Stomach (tissue), 9 donors: ENCODE results near the gene PHACTR4. TPM values are rescaled to one million over a fixed set of nuclear protein-coding genes. Genes with fewer than 3 reads are reported as not detected.
"Not testable (repeated sequence)": the region's sequence is repeated elsewhere in the genome, so short reads cannot be mapped to it uniquely, and the experiment has no call there.

Experiments used
- DNase-seq, 2 donors: peaks; one replicate each; pipeline versions ENCODE4 v3.0.0 to v3.0.0-alpha.2; 2013 to 2019
- H3K27ac ChIP-seq, 5 donors: fragments of 200-600 bp in 4 of 5; sonication (generic) in 4 of 5; one replicate each; pipeline ENCODE4 v1.5.1; 2013 to 2019; ENCODE audit warnings: mild to moderate bottlenecking in 1 of 5, moderate library complexity in 1 of 5
- H3K27me3 ChIP-seq, 3 donors: fragments of 200-600 bp; sonication (generic); one replicate each; pipeline ENCODE4 v1.5.1; 2017 to 2019; ENCODE audit warnings: mixed run types in 1 of 3
- H3K36me3 ChIP-seq, 4 donors: fragments of 200-600 bp; sonication (generic); 1 replicate in 3 of 4; 2 replicates in 1 of 4; pipeline ENCODE4 v1.5.1; 2016 to 2019
- H3K4me1 ChIP-seq, 4 donors: fragments of 200-600 bp; sonication (generic); one replicate each; pipeline ENCODE4 v1.5.1; 2016 to 2019
- H3K4me3 ChIP-seq, 4 donors: fragments of 200-600 bp; sonication (generic) in 3 of 4; one replicate each; pipeline ENCODE4 v1.5.1; 2016 to 2019; ENCODE audit warnings: mild to moderate bottlenecking in 1 of 4
- H3K9me3 ChIP-seq, 4 donors: fragments of 200-600 bp; sonication (generic); one replicate each; pipeline ENCODE4 v1.5.1; 2016 to 2019
- EP300 ChIP-seq: sonication (generic); formaldehyde crosslinking; IDR thresholded peaks from one replicate; pipeline ENCODE4 v1.6.1; 2017; ENCODE audit warnings: antibody characterized with exemption
- POLR2A ChIP-seq, 4 donors: fragments of 450-650 bp; IDR thresholded peaks; one replicate each; pipeline ENCODE4 v1.6.1; 2016; ENCODE audit warnings: antibody characterized with exemption in 4 of 4, control low read depth in 2 of 4, mild to moderate bottlenecking in 1 of 4, moderate library complexity in 1 of 4
- POLR2AphosphoS5 ChIP-seq, 3 donors: sonication (generic); formaldehyde crosslinking; IDR thresholded peaks; one replicate each; pipeline ENCODE4 v1.6.1; 2016; ENCODE audit warnings: antibody characterized with exemption in 3 of 3
- whole genome bisulfite sequencing, 5 donors: extraction: QIAGEN DNeasy Blood & Tissue Kit in 3 of 5; methylation state at CpG; one replicate each; pipeline versions ENCODE4 v1.1.5 to v1.1.7; 2013 to 2018; 5-methylcytosine and 5-hydroxymethylcytosine counted together
- intact Hi-C: fragments of 100-400 bp; cut with DNase I; formaldehyde crosslinking; loops from one replicate; pipeline ENCODE4 v1.15.1; 2023; ENCODE audit warnings: low total_unique reads
- polyA plus RNA-seq, 3 donors: library from polyadenylated mRNA; stranded (reverse); fragments of 200-250 nt; gene quantifications; one replicate each; pipeline ENCODE4 v1.2.3, GENCODE V29; 2013
- total RNA-seq, 5 donors: library from RNA; depleted of rRNA; stranded (reverse); fragments of >200 nt; gene quantifications; one replicate each; pipeline versions ENCODE4 v1.1.0 to v1.2.3, GENCODE V29; 2014 to 2016
- TF ChIP-seq, protein P1 (sequence below), 7 experiments: fragments of 450-650 bp in 4 of 7; fragments of 200-600 bp in 3 of 7; sonication (generic) in 3 of 7; IDR thresholded peaks; one replicate each; pipeline ENCODE4 v1.5.1; 2016 to 2019; ENCODE audit warnings: antibody characterized with exemption in 7 of 7, control low read depth in 2 of 7, mild to moderate bottlenecking in 1 of 7
- donor health status: healthy with polysubstance abuse.
- donor health status: Bipolar disorder and iron deficiency.
- donor health status: healthy.

PHACTR4 gene
- total and polyA plus RNA-seq, 8 donors = 14.1 to 40.0 (median 21.3) TPM

DNA sequence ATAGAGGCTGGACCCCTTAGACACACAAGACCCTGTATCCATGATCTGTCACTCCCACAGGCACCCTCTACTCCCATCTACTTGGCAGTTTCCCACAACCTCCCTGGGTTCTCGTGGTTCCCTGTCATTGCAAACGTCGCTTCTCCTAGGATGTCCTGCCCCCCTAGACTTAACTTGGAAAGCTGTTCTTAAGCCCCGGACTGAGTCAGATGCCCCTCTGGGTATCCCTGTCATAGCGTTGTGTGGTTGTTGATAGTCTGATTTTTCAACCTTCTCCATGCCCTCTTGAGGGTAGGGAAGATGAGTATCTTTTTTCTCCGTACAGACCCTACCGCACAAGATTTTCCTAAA is 148.1 kb downstream of the PHACTR4 start:
- peaks cover 12 to 33% (median 19%) of the 10 kb centered on the region in 4 donors for H3K4me1 ChIP-seq
- H3K4me3 ChIP-seq = peak overlapping the region; percentile 64 to 74 (median 70)
- 8 to 12% (median 9%) methylated on average over 7 of the region's 7 CpGs for WGBS, 5 donors
- no peak for DNase-seq
- no peak for TF ChIP-seq EP300
- TF ChIP-seq, protein P1, sequence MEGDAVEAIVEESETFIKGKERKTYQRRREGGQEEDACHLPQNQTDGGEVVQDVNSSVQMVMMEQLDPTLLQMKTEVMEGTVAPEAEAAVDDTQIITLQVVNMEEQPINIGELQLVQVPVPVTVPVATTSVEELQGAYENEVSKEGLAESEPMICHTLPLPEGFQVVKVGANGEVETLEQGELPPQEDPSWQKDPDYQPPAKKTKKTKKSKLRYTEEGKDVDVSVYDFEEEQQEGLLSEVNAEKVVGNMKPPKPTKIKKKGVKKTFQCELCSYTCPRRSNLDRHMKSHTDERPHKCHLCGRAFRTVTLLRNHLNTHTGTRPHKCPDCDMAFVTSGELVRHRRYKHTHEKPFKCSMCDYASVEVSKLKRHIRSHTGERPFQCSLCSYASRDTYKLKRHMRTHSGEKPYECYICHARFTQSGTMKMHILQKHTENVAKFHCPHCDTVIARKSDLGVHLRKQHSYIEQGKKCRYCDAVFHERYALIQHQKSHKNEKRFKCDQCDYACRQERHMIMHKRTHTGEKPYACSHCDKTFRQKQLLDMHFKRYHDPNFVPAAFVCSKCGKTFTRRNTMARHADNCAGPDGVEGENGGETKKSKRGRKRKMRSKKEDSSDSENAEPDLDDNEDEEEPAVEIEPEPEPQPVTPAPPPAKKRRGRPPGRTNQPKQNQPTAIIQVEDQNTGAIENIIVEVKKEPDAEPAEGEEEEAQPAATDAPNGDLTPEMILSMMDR (IDR thresholded peaks at IDR 0.05) = no peak
- TF ChIP-seq POLR2AphosphoS5 (IDR thresholded peaks at IDR 0.05) = no peak
- no peak for TF ChIP-seq POLR2A (IDR thresholded peaks at IDR 0.05)
- H3K9me3 ChIP-seq = no peaks in the 10 kb centered on the region
- H3K27me3 ChIP-seq = no peaks in the 10 kb centered on the region
- peaks cover 14 to 35% (median 29%) of the 10 kb centered on the region in 4 donors for H3K36me3 ChIP-seq
- intact Hi-C loops = loop anchor here (5.0 kb wide), 1 partner anchor 85 kb away; no protein-coding TSS in a partner anchor
- peak overlapping the region in 4 of 5 donors; percentile 79 to 92 (median 88) for H3K27ac ChIP-seq

DNA sequence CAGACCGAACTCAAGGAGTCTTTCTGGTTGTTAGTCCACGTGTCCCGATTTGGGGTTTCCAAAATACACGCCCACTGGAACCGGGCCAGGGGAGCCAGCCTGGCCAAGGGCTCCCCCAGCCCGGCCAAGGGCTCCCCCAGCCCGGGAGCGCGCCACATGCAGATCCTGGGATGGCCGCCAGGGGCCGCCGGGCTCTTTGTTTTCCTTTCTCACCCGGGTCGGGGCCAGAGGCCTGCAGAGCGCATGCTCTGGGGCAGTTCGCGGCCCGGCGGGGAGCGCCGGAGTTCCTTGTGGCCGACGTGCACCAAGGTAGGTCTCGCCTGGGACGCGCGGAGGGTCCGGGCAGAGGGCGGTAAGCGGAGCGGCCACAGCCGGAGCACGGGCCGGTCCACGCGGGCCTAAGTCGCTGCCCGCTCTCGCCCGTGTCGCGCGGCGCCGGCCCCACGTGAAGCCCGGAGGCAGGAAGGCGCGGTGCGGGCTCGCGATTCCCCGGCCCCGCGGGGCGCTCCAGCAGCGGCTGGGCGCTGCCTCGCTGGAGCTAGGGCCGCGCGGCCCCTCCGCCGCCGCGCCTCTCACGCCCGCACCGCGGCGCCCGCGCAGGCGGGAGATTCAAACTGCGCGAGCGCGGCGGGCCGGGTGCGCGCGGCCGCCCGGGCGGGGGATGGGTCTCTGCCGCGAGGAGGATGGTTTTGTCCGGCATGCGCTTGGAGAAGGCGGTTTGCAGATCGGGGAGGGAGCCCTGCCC is 148.6 kb downstream of the PHACTR4 start:
- peak overlapping the region; percentile 64 to 74 (median 70) for H3K4me3 ChIP-seq
- H3K27ac ChIP-seq = peak overlapping the region; percentile 79 to 97 (median 91)
- peak; percentile 92 to 96 for DNase-seq
- H3K9me3 ChIP-seq = no peaks in the 10 kb centered on the region
- TF ChIP-seq EP300 (no peak), POLR2AphosphoS5 (IDR thresholded peaks at IDR 0.05) (peak in 2 of 3 donors; percentile 72 to 86)
- TF ChIP-seq, protein P1 (IDR thresholded peaks at IDR 0.05) = peak in 6 of 7 experiments; percentile 16 to 100 (median 98)
- 0 to 1% (median 0%) methylated on average over 26 to 92 of the region's 92 CpGs for WGBS, 5 donors
- intact Hi-C loops = loop anchor here (5.0 kb wide), 1 partner anchor 84 kb away; no protein-coding TSS in a partner anchor
- peaks cover 12 to 27% (median 19%) of the 10 kb centered on the region in 4 donors for H3K4me1 ChIP-seq
- peaks cover 12 to 29% (median 24%) of the 10 kb centered on the region in 4 donors for H3K36me3 ChIP-seq
- no peaks in the 10 kb centered on the region for H3K27me3 ChIP-seq

DNA sequence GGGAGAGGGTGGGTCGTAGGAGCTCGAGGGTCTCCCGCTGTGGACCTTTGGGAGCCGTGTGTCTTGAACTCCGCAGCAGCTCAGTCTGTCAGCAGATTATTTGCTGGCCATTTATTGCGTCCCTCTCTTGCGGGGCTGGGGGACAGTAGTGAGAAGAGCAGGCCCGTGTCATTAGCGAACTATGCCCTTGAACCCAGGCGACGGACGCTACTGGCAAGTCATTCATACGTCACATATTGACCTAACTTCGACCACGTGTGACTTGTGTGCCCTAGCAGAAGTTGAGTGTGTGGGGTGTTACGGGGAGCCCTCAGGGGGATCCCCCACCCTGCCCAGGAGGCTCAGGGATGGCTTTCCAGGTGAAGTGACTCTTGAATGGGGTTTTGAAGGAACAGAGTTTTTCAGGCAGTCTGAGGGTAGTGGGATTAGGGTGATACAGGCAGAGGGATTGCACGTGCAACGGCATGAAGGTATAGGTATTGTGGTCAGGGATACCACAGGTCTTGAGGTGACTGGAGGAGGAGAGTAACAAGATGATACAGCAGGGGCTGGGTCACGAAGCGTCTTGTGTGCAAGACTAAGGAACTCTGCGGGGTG is 149.3 kb downstream of the PHACTR4 start:
- intact Hi-C loops = loop anchor here (5.0 kb wide), 1 partner anchor 83 kb away; no protein-coding TSS in a partner anchor
- 7 to 14% (median 8%) methylated on average over 15 to 21 of the region's 21 CpGs for WGBS, 5 donors
- TF ChIP-seq POLR2AphosphoS5 (IDR thresholded peaks at IDR 0.05) (no peak), EP300 (no peak), POLR2A (IDR thresholded peaks at IDR 0.05) (no peak)
- TF ChIP-seq, protein P1 (IDR thresholded peaks at IDR 0.05) = no peak
- Histone ChIP-seq H3K4me1 (peaks cover 12 to 23% (median 18%) of the 10 kb centered on the region in 4 donors), H3K4me3 (peak overlapping the region; percentile 64 to 74 (median 70)), H3K9me3 (no peaks in the 10 kb centered on the region), H3K36me3 (peaks cover 5 to 24% (median 19%) of the 10 kb centered on the region in 4 donors), H3K27me3 (no peaks in the 10 kb centered on the region), H3K27ac (peak overlapping the region; percentile 51 to 97 (median 91))
- DNase-seq = peak in 1 of 2 donors; percentile 62

DNA sequence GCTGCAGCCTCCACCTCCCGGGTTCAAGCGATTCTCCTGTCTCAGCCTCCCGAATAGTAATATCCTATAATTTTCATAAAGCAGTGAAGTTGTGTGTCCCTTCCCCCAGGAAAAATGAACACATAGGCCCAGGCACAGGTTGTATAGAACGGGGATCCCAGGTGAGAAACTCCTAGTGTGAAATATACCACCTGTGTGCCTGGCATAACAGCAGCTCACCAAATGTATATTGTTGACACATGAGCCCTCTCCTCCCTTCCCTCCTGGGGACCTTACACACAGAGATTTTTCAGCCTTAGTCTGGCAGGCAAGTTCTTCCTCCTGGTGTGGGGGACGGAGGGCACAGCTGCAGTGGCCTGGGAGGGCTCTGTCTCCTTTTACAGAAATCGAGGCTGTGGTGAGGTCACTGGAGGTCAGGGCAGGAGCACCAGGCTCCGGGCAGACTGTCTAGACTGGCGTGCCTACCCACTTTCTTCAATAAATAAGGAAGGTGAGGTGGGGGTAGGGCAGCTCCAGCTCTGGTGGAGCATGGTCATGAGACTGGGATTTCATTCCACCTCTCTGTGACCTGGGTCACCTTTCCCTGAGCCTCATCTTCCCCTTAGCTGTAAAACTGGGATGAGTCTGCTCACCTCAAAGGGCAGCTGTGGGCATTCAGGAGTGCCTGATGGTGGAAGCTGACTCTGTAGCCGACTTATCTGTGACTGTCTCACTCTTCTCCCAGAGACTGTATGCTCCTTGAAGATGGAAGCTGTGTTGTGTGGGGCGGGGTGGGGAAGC is 150.6 kb downstream of the PHACTR4 start:
- Histone ChIP-seq H3K36me3 (peaks cover 0 to 20% (median 6%) of the 10 kb centered on the region in 4 donors), H3K27ac (no peak overlapping the region), H3K4me3 (no peak overlapping the region), H3K9me3 (no peaks in the 10 kb centered on the region), H3K4me1 (peaks cover 12 to 23% (median 18%) of the 10 kb centered on the region in 4 donors), H3K27me3 (no peaks in the 10 kb centered on the region)
- WGBS, 5 donors = 76 to 86% (median 79%) methylated on average over 10 of the region's 10 CpGs
- TF ChIP-seq, protein P1 (IDR thresholded peaks at IDR 0.05) = no peak
- no peak for TF ChIP-seq EP300
- TF ChIP-seq POLR2AphosphoS5 (IDR thresholded peaks at IDR 0.05) = no peak
- TF ChIP-seq POLR2A (IDR thresholded peaks at IDR 0.05) = no peak
- intact Hi-C loops = loop anchor here (5.0 kb wide), 1 partner anchor 82 kb away; no protein-coding TSS in a partner anchor
- no peak for DNase-seq

DNA sequence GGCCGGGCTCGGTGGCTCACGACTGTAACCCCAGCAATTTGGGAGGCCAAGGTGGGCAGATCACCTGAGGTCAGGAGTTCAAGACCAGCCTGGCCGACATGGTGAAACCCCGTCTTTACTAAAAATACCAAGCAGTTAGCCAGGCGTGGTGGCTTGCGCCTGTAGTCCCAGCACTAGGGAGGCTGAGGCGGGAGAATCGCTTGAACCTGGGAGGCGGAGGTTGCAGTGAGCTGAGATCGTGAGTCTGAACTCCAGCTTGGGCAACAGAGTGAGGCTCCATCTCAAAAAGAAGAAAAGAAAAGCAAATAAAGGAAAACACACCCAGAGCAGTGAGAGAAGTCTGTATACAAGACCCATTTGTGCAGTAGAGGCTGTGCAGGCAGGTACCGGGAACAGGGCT is 151.3 kb downstream of the PHACTR4 start:
- peaks cover 12 to 23% (median 18%) of the 10 kb centered on the region in 4 donors for H3K4me1 ChIP-seq
- H3K4me3 ChIP-seq, H3K27ac ChIP-seq, intact Hi-C loops, H3K9me3 ChIP-seq, H3K27me3 ChIP-seq, DNase-seq: not testable (repeated sequence)
- peaks cover 0 to 15% (median 1%) of the 10 kb centered on the region in 4 donors for H3K36me3 ChIP-seq
- WGBS, 5 donors = 93 to 94% (median 94%) methylated on average over 12 of the region's 12 CpGs
